Activated naive CD4-positive, alpha-beta T cell treated with Interleukin-2 at 50 U/mL for 16 hours (primary cell): Measurements from ENCODE around the gene DYNLT1.

Experiments used
- DNase-seq: peaks from one replicate; pipeline ENCODE4 v3.0.0-alpha.2; 2020

Gene DYNLT1

DNA sequence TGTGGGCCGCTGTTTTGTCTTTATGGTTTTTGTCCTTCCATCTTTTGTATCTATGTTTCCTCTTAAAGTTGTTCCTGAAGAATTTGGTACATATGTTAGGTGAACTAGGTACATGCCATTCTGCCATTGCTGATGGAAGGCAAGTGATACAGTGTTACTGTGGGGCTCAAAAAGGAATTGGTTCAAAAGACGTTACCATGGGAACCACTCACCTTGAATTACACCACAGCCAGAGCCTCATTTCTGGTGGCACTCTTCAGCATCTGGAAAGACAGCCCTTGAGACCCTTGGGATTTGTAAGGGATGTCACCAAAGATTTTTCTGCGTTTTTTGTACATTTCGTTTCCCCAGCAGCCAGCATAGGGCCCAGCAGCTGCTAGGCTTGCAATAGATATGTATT lies 52.7 kb downstream of the DYNLT1 start:
- DNase-seq, result no peak

DNA sequence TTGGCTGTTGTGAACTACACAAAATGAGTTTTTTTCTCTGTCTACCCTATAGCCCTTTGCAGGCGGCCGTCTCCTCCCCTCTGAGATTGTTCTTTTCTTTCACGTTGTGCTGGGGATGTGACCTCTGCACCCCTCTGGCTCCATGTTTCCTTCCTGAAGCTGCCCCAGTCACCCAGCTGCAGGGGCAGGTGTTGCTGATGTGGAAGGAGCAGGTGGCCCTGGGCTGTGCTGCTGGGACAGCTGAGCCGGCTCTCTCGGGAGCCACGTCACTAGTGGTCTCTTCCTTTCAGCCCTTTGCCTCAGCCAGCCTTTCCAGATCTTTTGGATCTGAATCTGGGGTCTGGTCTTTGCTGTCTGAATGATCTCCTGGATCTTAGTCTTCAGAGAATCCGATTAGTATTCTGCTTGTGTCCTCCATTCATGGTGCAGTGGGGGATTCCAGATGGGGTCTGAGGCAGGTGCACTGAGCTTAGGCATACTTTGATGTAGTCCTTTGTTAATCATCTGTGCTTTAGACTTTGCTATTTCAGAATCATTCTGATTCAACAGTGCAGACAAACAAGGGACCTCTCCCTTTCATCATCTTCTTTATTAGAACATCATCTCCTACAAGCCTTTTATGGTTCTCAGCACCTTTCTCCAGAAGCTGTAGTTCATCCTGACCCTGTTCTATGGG lies 53.3 kb downstream of the DYNLT1 start:
- DNase-seq, result no peak

DNA sequence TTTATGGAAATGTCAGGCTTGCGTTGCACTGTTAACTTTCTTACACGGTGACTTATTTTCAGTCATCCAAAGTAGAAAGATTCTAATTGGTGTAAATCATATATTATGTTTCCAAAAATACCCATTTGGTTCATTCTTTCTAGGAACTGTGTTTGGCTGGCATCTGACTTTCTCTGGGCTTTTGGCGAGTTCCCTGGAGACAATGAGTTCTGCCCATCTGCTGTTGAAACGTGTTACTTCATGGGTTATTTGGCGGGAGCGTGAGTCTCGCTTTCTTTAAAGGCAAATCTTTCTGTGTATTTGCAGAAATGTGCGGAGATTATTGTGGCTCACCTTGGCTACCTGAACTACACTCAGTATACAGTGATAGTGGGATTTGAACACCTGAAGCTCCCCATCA lies 55.2 kb downstream of the DYNLT1 start:
- DNase-seq, result no peak

DNA sequence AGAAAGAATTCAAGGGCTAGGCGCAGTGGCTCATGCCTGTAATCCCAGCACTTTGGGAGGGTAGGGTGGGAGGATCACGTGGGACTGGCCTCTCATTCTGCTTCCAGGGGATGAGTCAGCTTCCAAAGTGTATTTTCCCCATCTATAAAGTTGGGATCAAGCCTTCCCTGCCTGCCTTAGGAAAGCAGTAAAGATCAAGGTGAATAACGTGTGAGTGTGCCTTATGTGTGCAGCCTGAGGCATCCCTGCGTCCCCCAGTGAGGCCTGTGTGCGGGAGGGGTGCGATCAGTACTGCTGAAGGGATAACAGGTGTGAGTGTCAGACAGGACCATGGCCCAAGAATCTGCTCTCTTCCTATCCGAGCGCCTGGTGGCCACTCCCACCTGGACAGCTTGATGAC lies 57.9 kb downstream of the DYNLT1 start:
- DNase-seq, result no peak
